DMS153 treated with DMSO at 0.1 percent for 48 hours (cell line): Measurements from ENCODE around the gene NOCT.
"Not testable (repeated sequence)": the region's sequence is repeated elsewhere in the genome, so short reads cannot be mapped to it uniquely, and the experiment has no call there.

Source experiments
- DNase-seq: peaks from one replicate; lab custom pipeline; 2025; ENCODE audit not compliant: unreplicated experiment; lab: John Stamatoyannopoulos, UW

Gene NOCT

DNA sequence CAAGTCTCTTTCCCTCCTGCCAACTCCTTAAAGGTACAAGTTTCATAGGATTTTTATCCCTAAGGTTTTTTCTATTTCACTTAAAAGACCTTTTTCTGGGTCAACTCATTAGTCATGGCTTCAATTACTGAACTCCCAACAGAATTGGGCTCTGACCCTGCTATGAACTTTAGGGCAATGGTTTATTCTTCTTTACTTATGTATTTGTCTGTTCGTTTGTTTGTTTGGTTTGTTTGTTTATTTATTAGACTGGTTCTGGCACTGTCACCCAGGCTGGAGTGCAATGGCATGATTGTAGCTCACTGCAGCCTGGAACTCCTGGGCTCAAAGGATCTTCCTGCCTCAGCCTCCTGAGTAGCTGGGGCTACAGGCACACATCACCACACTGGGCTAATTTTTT, 5.9 kb upstream of the NOCT start:
- no peak for DNase-seq

DNA sequence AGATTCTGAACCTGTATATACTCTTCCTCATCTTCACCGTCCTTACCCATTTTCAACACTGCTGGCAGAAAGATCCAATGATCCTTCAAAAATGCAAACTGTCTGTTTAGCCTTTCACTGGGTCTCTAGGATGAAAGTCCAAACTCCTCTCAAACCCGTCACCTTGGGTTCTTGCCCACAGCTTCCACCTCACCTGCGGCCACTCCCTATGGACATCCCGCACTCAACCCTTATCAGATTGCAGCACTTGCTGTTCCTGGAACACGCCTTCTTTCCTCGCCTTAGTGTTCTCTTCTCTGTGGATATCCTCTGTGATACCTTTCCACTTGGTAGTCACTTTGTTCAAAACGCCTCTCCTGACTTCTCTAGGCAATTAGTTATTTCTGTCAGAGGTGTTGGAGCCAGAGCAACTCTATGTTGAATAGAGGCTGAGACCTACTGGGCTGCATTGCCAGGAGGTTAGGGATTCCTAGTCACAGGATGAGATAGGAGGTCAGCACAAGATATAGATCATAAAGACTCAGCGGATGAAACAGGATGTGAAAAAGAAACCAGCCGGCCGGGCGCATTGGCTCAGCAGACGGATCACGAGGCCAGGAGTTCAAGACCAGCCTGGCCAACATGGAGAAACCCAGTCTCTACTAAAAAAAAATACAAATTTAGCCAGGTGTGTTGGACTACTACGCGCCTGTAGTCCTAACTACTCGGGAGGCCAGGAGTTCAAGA, 4.2 kb upstream of the NOCT start:
- DNase-seq, result no peak

- no peak for DNase-seq
These were observed 961 bp upstream of the NOCT start for GRCh38 chr4:139014371-139015268.

DNA sequence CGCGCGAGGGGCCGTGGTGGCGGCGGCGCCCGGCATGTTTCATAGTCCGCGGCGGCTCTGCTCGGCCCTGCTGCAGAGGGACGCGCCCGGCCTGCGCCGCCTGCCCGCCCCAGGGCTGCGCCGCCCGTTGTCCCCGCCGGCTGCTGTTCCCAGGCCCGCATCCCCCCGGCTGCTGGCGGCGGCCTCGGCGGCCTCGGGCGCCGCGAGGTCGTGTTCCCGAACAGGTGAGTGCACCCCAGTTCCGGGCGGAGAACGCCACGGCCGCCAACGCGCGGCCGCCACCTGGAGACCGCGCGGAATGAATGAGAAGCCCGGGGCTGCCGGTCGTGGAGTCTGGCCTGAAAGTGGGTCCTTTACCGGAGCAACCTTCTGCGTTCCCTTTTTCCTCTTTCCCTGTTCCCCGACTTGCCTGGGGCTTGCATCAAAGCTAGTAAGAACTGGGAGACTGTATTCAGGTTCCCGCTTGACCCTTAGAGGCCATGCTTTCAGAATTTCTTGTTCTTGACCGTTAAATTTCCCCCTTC, 429 bp downstream of the NOCT start:
- peak; percentile 46 for DNase-seq

DNA sequence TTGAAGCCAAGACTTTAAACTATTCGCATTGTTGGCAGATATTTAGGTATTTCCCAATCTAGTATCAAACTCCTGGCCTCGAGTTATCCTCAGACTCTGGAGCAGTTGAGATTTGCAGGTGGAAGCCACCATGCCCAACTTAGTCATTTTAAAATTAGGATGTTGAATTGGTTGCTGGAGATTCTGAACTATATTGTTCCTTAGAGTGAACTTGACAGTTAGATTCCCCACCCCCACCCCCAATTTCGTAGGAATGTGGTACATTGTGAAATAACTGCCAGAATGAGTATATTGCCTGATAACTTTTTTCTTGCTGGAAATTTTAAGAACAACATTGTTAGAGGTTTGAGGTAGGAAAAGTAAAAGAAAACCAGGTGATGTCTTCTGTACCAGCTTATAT, 2.3 kb downstream of the NOCT start:
- DNase-seq, result no peak

DNA sequence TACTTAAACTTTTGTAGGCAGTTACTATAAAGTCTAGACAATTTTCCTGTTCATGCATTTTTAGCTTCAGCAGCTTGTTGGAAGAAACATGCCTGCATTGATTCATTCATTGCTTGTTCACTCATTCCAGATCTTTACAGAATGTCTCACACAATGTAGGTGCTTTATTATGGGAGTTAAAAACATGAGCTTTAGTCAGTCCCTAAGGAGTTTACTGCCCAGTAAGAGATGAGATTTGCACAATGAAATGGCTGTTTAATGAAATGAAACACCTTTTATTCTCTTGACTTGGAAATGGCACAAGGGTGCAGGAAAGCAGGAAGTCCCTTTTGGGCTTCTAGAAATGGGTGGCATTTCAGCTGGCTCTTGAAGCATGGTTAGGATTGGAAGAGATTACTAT, 2.9 kb downstream of the NOCT start:
- DNase-seq, result no peak

DNA sequence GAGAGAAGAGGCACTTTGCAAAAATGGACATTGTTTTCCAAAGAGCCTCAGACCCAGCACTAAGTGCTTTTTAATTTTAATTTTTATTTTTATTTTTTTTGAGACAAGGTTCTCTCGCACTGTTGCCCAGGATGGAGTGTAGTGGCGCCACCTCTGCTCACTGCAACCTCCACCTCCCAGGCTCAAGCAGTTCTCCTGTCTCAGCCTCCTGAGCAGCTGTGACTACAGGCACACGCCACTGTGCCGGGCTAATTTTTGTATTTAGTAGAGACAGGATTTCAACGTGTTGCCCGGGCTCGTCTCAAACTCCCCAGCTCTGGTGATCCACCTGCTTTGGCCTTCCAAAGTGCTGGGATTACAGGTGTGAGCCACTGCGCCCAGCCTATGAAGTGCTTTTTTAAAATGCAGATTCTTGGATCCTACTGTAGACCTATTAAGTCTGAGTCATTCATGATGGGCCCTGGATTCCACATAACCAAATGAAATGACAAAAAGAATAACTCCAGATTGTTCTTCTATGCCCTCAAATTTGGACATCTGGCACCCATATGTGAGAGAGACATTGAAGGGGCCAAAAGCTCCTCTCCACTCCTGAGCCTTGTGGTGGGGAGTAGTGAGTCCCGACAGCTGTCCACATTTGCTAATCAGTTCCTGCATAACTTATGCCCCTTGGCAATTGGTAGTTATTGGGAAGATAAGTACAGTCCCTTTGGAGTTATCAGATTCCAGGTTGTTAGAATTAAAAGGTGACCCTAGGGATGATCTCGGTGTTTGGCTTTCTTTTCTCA, 3.6 kb downstream of the NOCT start:
- no peak for DNase-seq

DNA sequence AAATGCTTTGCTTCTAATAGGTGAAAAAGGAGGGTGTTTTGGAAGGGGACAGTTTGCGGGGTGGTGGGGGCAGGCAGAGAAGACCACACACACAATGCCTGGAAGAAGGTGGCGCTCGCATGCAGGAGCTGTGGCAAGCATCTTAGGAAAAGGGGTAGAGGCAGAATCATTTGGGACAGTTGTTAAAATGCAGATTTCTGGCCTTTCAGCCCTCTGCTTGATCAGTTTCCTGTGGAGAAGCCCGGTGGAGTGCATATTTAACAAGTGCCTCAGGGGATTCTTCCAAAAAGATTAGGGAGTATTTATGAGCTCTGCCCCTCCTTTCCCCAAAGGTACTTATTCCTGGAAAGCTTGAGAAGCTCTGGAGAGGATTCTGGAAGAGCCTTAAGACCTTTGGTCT, 4.8 kb downstream of the NOCT start:
- DNase-seq, result no peak

GRCh38 chr4:139021071-139021470, 5.5 kb downstream of the NOCT start:
- DNase-seq, result not testable (repeated sequence)

- DNase-seq, result no peak
These were observed 7.3 kb downstream of the NOCT start for GRCh38 chr4:139022835-139023234.

DNA sequence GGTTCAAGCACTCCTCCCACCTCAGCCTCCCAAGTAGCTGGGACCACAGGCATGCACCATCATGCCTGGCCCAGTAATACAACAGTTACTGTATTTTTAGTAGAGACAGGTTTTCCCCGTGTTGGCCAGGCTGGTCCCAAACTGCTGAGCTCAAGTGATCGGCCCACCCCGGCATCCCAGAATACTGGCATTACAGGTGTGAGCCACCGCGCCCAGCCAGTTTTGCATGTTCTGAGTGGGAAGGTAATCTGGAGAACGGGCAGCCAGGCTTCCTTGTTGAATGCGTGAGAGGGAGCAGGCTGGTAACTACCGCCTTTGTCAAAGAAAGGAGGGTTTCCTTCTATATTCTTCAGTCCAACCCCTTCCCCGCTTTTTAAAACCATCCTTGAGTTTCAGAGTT, 9.1 kb downstream of the NOCT start:
- DNase-seq, result no peak

GRCh38 chr4:139025841-139026240, 10.3 kb downstream of the NOCT start:
- no peak for DNase-seq

- no peak for DNase-seq
These were observed 12.2 kb downstream of the NOCT start for GRCh38 chr4:139027776-139028175.

DNA sequence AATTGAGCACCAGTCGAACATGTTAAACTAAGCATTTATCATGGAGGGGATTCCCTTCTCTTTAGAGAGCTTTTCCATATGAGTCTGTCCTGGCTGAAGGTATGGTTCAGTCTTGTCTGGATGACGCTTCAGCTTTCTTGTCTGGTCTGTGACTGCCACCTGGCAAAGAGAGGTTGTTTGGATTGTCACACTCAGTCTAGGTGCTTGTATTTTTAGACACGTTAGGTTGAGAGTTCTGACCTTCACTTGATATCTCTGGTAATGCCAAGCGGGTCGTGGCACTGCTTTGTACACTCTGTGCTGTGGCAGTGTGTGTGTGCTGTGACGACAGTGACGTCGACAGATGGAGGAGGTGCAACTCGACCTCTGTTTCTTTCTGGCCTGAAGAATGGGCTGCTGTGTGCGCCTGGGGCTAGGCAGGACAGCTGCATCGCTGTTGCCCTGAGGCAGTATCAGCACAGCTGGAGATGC, 12.6 kb downstream of the NOCT start:
- DNase-seq, result no peak

GRCh38 chr4:139029866-139030363, 14.3 kb downstream of the NOCT start:
- DNase-seq, result not testable (repeated sequence)

- DNase-seq, result peak; percentile 44
These were observed 15.1 kb downstream of the NOCT start for GRCh38 chr4:139030614-139031235.

GRCh38 chr4:139035650-139036049, 20.1 kb downstream of the NOCT start:
- DNase-seq, result no peak

DNA sequence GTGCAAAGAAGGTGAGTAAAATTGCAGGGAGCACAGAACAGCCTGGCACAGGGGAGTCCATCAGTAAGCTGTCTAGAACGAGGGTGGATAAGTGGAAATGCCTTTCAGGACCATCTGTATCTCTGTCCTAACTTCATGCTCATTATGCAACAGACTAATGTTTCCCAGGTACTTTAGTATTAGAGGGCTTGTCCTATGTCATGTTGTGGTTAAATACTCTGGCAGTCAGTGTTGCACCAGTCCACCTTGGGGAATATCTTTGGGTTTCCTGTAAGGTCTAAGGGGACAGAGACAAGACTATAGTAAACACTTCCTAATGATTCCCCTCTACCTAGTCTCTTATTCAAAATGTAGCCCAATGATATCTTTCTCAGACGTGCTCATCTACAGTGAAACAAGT, 21.3 kb downstream of the NOCT start:
- no peak for DNase-seq

- no peak for DNase-seq
These were observed 23.4 kb downstream of the NOCT start for GRCh38 chr4:139038874-139039443.

DNA sequence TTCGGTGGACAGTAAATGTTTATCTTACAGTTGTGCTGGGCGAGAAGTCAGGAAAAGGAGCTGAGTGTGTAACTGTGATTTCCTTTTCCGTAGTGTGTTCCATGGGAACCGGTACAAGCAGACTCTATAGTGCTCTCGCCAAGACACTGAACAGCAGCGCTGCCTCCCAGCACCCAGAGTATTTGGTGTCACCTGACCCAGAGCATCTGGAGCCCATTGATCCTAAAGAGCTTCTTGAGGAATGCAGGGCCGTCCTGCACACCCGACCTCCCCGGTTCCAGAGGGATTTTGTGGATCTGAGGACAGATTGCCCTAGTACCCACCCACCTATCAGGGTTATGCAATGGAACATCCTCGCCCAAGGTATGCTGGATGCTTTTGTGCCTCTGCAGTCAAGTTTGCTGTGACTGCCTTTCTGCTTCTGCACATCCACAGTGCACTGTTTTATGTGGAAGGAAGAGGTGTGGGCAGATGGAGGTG, 27.4 kb downstream of the NOCT start:
- DNase-seq, result no peak
